ENCODE data around the gene TULP4.

- TF ChIP-seq, protein P1, sequence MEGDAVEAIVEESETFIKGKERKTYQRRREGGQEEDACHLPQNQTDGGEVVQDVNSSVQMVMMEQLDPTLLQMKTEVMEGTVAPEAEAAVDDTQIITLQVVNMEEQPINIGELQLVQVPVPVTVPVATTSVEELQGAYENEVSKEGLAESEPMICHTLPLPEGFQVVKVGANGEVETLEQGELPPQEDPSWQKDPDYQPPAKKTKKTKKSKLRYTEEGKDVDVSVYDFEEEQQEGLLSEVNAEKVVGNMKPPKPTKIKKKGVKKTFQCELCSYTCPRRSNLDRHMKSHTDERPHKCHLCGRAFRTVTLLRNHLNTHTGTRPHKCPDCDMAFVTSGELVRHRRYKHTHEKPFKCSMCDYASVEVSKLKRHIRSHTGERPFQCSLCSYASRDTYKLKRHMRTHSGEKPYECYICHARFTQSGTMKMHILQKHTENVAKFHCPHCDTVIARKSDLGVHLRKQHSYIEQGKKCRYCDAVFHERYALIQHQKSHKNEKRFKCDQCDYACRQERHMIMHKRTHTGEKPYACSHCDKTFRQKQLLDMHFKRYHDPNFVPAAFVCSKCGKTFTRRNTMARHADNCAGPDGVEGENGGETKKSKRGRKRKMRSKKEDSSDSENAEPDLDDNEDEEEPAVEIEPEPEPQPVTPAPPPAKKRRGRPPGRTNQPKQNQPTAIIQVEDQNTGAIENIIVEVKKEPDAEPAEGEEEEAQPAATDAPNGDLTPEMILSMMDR (optimal IDR thresholded peaks at IDR 0.05 in 1 of 3, IDR thresholded peaks at IDR 0.05 in 1 of 3, conservative IDR thresholded peaks at IDR 0.05 in 1 of 3; ENCODE audit: extremely low read depth in 1 of 3, insufficient read depth in 2 of 3, low read length in 3 of 3): no peak
- TF ChIP-seq EZH2 (IDR thresholded peaks at IDR 0.05; ENCODE audit: low read length): no peak
These were observed 1.7 kb downstream of the TULP4 start for GRCh38 chr6:158313989-158314388.

Data from keratinocyte (primary cell).